Cortex of kidney (tissue), 1 donor: ENCODE measurements around the gene F7.

Source experiments
- DNase-seq: peaks from one replicate; lab custom pipeline; 2025; lab: John Stamatoyannopoulos, UW

Gene F7

GRCh38 chr13:113138792-113139551, 33.4 kb downstream of the F7 start:
- no peak for DNase-seq

- DNase-seq, result no peak
Observed at GRCh38 chr13:113139577-113139976, 34.0 kb downstream of the F7 start.

GRCh38 chr13:113140677-113141600, 35.3 kb downstream of the F7 start:
- DNase-seq, result no peak

- DNase-seq, result no peak
Observed at GRCh38 chr13:113141601-113141970, 36.0 kb downstream of the F7 start.

GRCh38 chr13:113142876-113143275, 37.3 kb downstream of the F7 start:
- DNase-seq, result no peak

- DNase-seq, result no peak
Observed at GRCh38 chr13:113143466-113144254, 38.1 kb downstream of the F7 start.

GRCh38 chr13:113144255-113144629, 38.7 kb downstream of the F7 start:
- DNase-seq, result no peak

GRCh38 chr13:113145496-113145895, 39.9 kb downstream of the F7 start:
- no peak for DNase-seq

- DNase-seq, result no peak
Observed at GRCh38 chr13:113145911-113146598, 40.5 kb downstream of the F7 start.

- no peak for DNase-seq
Observed at GRCh38 chr13:113146750-113147149, 41.2 kb downstream of the F7 start.

- DNase-seq, result no peak
Observed at GRCh38 chr13:113147206-113147605, 41.6 kb downstream of the F7 start.

- DNase-seq, result no peak
Observed at GRCh38 chr13:113148407-113148806, 42.8 kb downstream of the F7 start.

GRCh38 chr13:113148940-113149503, 43.4 kb downstream of the F7 start:
- no peak for DNase-seq

- DNase-seq, result no peak
Observed at GRCh38 chr13:113149711-113150549, 44.3 kb downstream of the F7 start.

GRCh38 chr13:113150550-113151365, 45.2 kb downstream of the F7 start:
- no peak for DNase-seq

GRCh38 chr13:113151745-113152690, 46.4 kb downstream of the F7 start:
- no peak for DNase-seq

- no peak for DNase-seq
Observed at GRCh38 chr13:113152691-113152983, 47.0 kb downstream of the F7 start.

- no peak for DNase-seq
Observed at GRCh38 chr13:113152984-113153809, 47.6 kb downstream of the F7 start.
